ENCODE results near the gene DNAH2.
A peak's percentile ranks its signal among the peaks of the same experiment; 100 is the strongest.

Gene DNAH2

DNA sequence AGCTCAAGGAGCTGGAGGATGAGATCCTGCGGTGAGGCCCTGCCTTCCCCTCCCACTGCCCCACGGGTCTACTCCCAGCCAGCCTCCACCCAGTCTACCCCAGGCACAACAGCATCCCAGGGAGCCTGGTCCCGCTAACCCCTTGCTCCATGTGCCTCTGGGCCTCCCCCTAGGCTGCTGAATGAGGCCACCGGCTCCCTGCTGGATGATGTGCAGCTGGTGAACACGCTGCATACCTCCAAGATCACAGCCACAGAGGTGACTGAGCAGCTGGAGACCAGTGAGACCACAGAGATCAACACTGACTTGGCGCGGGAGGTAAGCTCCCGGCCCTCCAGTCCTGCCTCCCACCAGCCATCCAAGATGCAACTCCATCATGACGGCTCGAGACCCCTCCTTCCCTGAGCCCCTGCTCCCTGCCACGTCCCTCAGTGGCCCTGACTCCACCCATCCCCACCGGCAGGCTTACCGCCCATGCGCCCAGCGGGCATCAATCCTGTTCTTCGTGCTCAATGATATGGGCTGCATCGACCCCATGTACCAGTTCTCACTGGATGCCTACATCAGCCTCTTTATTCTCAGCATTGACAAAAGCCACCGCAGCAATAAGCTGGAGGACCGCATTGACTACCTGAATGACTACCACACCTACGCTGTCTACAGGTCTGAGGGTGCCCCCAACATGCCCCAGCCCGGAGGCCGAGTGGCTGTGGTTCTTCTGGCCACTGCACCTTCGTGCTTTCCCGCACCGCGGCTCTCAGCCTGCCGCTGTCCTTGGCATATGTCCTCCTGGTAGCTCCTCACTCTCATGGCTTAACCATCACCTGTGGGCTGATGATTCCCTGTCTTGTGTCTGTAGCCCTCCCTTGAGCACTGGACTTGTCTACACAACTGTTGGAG is 101.5 kb downstream of the DNAH2 start:
- DNase-seq (ENCODE audit: low read depth in 2 of 2) = no peak

DNA sequence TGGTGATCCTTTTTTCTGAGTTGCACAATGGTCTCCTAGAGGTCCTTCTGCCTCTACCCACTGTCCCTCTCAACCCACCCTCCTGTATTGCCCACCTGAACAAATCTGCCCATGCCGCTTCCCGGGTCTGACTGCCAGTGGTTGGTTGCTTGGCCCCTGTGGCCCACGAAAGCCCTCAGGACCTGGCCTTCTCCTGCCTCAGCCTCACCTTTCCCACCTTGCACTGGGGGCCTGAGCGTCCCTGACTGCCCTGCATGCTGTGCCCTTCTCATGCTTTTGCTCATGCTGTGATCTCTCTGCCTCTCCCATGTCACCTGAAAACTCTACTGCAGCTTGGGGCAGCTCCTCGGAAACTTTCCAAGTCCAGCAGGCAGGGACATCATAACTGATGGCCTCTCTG is 102.7 kb downstream of the DNAH2 start:
- no peak for DNase-seq (ENCODE audit: low read depth in 2 of 2)

DNA sequence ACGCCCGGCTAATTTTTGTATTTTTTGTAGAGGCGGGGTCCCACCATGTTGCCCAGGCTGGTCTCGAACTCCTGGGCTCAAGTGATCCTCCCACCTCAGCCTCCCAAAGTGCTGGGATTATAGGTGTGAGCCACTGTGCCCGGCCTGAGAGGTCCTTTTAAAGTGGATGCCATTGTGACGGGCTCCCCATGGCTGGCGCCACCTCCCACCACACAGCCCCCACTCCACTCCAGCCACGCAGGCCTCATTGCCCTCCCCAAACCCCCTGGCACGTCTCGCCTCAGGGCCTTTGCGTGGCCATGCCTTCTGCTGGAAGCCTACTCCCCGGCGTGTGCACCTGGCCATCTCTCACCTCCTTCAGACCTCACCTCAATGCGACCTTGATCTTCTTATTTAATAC is 104.6 kb downstream of the DNAH2 start:
- DNase-seq (ENCODE audit: low read depth in 2 of 2) = no peak

DNA sequence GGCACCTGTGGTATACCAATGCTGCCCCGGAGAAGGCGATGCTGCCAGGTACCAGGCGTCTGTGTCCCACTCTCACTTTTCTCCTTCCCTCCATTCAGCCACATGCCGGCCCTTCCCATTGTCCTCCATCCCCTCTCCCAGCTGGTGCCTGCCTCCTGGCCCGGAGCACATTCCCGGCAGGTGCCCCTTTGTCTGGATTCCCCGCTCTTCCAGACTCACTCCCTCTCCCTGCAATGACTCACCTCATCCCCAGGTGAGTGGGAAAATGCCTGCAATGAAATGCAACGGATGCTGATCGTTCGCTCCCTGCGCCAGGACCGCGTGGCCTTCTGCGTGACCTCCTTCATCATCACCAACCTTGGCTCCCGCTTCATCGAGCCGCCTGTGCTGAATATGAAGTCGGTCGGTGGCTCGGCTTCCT is 106.0 kb downstream of the DNAH2 start:
- no peak for DNase-seq (ENCODE audit: low read depth in 2 of 2)

DNA sequence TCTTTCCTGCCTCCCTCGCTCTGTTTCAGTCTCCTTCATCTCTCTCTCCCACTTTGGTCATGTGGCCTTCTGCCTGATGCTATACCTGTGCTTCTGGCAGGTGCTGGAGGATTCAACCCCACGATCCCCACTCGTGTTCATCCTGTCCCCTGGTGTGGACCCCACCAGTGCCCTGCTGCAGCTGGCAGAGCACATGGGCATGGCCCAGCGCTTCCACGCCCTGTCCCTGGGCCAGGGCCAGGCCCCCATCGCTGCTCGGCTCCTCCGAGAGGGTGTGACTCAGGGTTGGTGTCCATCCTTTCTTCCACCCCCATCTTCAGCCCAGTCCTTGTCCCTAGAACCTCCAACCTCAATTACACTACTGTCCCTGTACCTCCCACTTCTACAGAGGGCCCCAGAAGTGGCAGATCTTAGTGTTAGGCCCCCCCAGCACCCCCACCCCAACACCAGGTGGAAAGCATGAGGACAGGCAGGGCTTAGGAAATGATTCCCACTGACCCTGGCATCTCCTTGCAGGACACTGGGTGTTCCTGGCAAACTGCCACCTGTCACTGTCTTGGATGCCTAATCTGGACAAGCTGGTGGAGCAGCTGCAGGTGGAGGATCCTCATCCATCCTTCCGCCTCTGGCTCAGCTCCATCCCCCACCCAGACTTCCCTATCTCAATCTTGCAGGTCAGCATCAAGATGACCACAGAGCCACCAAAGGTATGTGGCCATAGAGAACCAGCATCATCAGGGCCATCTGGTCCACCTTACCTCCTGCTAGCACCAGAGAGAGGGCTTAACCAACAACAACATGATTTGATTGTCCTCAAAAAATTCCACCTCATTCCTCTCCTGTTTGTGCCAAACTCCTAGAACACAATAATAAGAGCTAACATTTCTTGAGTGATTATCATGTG is 106.7 kb downstream of the DNAH2 start:
- no peak for DNase-seq (ENCODE audit: low read depth in 2 of 2)

DNA sequence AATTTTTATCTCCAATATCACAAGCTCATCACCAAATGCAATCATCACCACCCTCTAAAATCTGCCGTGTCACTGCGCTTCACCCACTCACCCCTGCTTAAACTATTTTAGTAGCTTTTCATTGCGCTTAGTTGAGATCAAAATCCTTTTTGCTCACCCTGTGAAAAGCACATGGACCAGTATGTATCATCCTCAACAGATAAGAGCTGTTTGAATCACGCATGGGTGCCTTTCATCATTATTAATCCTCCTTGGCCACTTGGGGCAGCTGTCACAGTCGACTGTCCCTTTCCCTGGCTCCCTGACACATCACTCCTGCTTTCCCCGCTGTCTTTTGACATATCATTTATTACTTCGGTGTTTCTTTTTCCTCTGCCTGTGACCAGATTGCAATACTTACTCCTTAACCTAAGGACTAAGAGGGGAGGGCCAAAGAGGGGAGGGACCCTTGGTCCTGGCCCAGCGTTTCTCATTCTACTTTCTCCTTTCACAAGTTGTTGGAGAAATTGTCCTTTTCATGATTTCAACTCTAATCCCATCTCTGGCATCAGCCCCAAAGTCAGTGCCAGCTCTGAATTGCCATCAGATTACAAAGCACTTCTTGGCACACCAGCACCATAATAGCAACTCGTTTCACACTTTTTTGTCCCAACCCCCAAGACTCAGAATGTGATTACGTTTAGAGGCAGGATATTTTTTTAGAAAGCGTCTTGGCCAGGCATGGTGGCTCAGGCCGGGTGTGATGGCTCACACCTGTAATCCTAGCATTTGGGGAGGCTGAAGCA is 107.9 kb downstream of the DNAH2 start:
- DNase-seq (ENCODE audit: low read depth in 2 of 2) = no peak

DNA sequence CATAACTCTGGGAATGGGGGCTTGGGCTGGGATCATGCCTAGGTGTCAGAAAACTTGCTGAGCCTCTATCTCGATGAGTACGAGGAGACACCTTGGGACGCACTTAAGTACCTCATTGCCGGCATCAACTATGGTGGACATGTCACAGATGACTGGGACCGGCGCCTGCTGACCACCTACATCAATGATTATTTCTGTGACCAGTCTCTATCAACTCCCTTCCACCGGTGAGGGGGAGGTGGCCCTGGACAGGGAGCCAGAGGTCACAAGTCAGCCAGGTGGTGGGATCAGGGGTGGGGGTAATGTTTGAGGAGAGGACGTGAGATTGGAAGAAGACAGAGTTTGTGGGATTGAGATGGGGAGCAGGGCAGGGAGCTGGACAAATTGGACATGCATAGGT is 113.1 kb downstream of the DNAH2 start:
- DNase-seq (ENCODE audit: low read depth in 2 of 2) = no peak

DNA sequence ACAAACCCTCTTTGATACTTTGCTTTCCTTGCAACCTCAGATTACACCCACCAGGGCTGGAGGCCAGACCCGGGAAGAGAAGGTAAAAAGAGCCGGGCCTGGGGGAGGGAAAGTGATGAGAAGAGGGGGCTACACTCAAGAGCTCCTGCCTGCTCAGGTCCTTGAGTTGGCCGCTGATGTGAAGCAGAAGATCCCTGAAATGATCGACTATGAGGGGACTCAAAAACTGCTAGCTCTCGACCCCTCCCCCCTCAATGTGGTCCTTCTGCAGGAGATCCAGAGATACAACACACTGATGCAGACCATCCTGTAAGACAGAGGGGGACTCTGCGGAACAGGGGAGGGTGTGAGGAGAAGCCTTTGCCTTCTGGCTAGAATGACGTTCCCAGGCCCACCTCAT is 113.7 kb downstream of the DNAH2 start:
- no peak for DNase-seq (ENCODE audit: low read depth in 2 of 2)

DNA sequence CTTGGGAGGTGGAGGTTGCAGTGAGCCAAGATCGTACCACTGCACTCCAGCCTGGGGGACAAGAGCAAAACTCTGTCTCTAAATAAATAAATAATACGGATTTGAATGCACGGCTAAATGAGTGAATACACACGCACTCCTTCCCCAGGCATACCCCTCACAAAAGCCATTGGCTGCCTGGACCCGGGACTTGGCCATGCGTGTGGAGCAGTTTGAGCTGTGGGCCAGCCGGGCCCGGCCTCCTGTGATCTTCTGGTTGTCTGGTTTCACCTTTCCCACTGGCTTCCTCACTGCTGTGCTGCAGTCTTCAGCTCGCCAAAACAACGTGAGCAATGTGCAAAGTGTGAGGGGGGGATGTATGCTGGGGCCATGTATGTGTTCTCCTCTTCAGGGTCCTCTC is 114.9 kb downstream of the DNAH2 start:
- no peak for DNase-seq (ENCODE audit: low read depth in 2 of 2)

DNA sequence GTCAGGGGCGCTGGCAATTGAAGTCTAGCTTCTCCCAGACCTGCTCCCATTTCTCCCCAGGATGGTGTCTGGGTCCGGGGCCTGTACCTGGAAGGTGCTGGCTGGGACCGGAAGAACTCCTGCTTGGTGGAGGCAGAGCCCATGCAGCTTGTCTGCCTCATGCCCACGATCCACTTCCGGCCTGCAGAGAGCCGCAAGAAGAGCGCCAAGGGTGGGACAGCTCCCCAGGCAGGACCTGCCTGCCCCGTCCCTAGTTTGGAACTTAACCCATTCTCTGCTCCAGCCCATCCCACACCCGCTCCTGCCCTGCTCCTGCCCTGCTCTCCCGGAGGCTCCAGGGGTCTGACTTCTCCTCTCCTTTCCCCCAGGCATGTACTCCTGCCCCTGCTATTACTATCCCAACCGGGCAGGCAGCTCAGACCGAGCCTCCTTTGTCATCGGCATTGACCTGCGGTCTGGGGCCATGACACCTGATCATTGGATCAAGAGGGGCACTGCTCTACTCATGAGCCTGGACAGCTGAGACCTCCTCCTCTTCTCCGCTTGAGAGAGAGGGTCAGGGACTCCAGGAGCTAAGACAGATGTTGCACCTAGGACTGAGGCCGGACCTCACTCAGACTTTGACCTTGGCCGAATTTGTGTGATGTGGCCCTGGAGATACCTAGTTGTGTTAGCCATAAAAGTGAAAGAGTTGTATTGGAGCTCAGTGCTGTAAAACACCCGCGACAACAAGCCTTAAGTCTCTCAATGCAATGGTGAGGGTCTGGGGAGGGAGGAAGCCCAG is 115.7 kb downstream of the DNAH2 start:
- no peak for DNase-seq (ENCODE audit: low read depth in 2 of 2)

DNA sequence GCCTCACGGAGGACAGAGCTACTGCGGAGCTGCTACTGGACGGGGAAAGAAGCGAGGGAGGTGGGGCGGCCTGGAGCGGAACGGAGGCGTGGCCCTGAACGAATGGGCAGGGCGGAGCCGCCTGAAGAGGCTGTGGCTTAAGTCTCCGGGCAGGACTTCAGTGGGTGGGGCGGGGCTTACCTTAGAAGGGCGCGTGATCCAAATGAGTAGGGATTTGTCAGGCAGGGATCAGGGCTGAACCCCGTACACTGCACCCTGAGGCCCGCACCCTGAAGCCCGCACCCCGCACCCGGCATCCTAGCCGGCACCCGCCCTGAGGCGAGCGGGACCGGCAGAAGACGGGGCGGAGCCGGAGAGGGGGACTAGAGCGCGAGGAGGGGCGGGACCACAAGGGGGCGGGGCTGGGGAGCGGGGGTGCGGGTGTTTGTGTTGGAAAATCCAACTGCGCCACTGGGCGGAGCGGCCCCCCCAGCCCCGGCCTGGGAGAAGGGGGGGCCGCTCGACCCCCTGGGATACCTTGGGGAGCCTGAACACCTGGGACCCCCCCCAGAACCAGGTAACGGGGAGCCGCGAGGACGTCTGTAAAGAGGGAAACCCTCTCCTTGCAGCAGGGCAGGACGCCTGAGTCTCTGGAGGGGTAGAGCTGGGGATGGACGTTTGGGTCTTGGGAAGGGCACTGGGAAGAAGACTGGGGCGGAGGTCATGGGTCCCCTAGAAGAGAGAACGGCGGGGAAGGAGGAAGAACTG is 116.4 kb downstream of the DNAH2 start, which contains the start of gene KDM6B:
KDM6B (plus strand) TSS at position 423 of the 747 bp plus-strand sequence. CDS start 11,338 bp downstream, outside the sequence.
- peak in 1 of 2 experiments; percentile 65 for DNase-seq (ENCODE audit: low read depth in 2 of 2)

DNA sequence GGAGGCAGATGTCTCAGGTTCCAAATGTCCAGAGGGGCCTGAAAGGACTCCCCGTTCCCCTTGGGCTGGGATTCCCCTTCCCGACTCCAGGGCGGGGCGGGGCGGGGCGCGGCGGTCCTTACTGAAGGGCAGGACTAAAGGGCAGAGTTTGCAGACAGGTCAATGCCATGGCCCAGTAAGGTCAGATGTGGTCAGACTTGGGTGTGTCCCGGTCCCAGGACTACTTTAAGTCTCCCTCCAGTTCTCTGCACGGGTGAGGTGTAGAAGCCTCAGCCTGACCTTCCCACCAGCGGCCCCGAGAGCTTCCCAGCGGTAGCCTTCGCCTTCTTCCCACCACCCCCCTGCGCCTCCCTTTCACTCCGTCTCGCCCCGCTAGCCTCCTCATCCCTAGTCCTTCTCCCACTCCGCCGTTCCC is 117.0 kb downstream of the DNAH2 start:
- no peak for DNase-seq (ENCODE audit: low read depth in 2 of 2)

DNA sequence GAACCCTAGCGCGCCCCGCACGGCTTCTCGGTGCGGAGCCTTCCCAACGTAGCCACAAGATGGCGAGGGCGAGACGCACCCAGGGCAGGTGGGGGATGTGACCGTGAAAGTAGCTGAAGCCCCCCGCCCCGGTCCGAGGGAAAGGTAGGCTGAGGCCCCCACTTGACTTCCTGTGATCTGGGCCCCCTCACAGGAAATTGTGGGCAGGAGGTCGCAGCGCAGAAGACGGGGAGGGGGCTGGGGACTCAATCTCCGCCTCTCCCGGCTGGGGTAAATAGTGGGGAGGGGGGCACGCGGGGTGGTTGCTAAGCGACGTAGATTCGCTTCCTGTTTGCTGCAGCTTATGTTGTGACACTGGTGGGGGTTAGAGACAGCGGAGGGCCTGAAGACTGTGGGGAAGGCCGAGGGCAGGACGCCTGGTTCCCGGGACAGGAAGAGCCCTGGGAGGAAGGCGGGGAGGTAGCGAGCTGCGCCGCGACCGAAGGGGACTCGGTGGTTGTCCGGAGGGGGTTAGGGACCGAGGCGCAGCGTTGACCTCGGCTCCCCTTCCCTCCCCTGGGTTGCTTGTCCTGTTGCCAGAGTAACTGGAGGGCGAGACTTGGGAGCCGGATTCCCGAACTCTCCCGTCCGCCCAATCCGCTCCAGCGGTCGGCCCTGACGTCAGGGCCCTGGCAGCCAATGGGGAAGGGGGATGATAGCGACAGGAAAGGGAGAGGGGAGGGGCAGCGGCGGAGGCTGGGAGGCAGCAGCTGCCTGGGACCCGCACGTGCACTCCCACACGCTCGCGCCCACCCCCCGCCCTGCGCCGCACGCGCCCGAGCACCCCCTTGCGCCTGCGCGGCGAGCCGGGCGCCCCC is 117.6 kb downstream of the DNAH2 start:
- DNase-seq (ENCODE audit: low read depth in 2 of 2) = peak; percentile 98

DNA sequence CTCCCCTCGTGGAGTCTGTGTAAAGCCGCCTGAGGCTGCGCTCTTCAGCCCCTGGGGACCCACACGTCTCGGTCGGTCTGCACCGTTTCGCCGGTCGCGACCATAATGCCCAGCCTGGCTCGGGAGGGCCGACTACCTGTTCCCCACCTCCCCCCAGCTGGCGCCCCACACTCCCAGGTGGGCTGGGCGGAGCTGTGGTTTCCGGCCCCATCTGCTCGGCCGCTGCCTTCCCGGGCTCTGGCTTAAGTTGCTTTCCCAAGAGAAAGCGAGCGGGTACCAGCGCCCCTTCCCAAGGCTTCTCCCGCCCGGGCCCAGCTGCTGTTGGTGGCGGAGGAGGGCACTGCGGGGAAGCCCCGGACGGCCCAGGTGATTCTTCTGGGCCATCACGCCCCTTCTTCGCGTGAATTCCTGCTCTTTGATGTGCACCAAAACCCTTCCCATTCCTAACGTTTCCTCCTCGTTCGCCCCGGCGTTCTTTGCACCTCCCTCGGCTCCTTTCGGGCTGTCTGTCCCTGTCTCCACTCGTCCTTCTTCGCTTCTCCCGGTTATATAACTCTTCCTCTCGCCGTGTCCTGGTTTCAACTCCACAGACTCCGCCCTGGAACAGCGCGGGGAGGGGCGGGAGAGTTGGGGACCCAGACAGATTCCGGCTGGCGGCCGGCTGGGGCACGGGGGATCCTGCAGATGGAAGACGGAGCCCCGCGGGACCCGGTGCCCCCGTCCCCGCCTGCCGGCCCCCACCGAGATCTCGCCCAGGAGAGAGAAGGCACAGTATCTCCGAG is 118.5 kb downstream of the DNAH2 start:
- no peak for DNase-seq (ENCODE audit: low read depth in 2 of 2)

DNA sequence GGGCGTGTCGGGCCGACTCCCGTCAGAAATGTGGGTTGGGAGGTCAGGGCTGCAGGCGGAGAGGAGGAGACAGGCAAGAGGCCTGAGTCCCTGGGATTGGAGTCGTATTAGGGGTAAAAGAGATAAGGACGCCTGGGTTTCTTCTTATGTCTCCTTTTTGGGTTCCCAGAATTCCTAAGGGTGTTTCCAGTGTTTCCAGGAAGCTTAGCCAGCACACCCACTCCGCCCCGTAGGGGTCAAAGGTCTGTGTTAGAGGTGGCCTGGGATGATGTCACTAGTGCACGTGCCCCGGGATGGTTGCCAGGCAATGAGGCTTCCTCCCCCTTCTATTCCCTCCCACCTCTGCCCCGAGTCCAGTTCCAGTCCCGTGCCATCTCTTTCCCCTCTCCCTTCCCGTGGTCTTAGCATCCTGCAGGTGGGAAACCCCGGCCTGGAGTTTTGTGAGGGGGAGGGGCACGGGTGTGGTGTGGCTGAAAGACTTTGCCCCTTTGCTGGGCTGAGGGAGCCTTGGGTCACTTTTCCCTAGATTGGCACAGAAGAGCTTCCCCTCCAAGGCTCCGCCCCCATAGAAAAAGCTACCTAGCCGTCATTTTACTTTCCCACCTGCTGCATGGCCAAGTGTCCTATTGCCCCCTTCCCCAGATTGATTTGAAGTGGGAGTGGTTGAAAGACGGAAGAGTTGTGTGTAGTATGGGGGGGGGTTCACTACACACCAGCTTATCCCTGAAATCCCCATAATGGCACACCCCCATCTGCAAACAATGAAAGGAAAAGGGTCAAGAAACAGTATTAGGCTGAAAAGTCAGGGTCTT is 119.3 kb downstream of the DNAH2 start:
- peak in 1 of 2 experiments; percentile 83 for DNase-seq (ENCODE audit: low read depth in 2 of 2)

DNA sequence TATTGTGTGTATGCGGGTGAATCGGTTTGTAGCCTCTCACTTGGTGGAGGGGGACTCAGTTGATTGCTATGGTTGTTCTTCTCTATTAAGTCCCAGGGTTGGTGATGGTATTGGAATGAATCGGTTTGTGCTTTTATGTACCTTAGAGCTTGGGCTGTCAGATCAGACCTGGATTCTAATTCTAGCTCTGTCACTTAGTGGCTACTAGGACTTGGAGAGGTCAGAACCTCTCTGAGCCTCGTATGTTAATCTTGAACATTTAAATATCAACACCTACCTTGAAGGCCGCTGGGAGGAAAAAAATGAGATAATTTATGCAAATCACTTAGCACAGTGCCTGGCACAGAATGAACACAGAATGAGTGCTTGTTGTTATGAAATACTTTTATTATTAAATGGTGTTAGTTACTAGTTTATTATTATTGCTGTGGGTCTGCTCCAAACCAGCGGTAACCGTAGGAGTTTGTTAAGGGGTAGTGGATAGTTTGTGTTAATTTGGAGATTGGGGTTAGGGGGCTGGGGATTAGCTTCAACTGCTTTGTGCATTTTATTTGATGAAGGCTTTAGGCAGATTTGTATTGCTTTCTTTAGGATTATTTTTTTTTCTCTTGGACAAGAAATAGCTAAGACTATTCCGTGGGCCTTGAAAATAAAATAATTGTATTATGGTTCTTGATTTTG is 120.0 kb downstream of the DNAH2 start:
- DNase-seq (ENCODE audit: low read depth in 2 of 2) = no peak
